Chondrocyte (in vitro differentiated cells): ENCODE results near the gene CALN1. TPM values are rescaled to one million over a fixed set of nuclear protein-coding genes. Genes with fewer than 3 reads are reported as not detected.
"Not testable (repeated sequence)": the region's sequence is repeated elsewhere in the genome, so short reads cannot be mapped to it uniquely, and the experiment has no call there.

Experiments
- DNase-seq: peaks from one replicate; pipeline ENCODE4 v3.0.0; 2021; ENCODE audit warnings: mixed read lengths, low spot score
- H3K27ac Mint-ChIP-seq: one replicate; pipeline ENCODE4 v1.8.0; 2021; ENCODE audit warnings: mild to moderate bottlenecking, moderate library complexity, mixed read lengths; ENCODE audit not compliant: unreplicated experiment
- H3K27me3 Mint-ChIP-seq: 2 replicates; pipeline ENCODE4 v1.8.0; 2021; ENCODE audit warnings: low read depth, mixed read lengths
- H3K36me3 Mint-ChIP-seq: 2 replicates; pipeline ENCODE4 v1.8.0; 2021; ENCODE audit warnings: low read depth, mixed read lengths
- H3K4me1 Mint-ChIP-seq: 2 replicates; pipeline ENCODE4 v1.8.0; 2021; ENCODE audit warnings: low read depth, mild to moderate bottlenecking, mixed read lengths
- H3K4me3 Mint-ChIP-seq: one replicate; pipeline ENCODE4 v1.8.0; 2021; ENCODE audit warnings: mild to moderate bottlenecking, moderate library complexity, mixed read lengths; ENCODE audit not compliant: unreplicated experiment
- H3K9me3 Mint-ChIP-seq: 2 replicates; pipeline ENCODE4 v1.8.0; 2021; ENCODE audit warnings: low read depth, mixed read lengths
- total RNA-seq: library from RNA; stranded (reverse); gene quantifications from 3 replicates; pipeline ENCODE4 v1.2.1, GENCODE V29; 2021
- TF ChIP-seq, protein P1 (sequence below): fragments of 200-600 bp; sonication (generic); IDR thresholded peaks from 2 replicates; pipeline ENCODE4 v1.5.0; 2021; ENCODE audit warnings: antibody characterized with exemption, mild to moderate bottlenecking, moderate library complexity

The CALN1 gene
- total RNA-seq, 1 donor from 2014 or later = not detected

DNA sequence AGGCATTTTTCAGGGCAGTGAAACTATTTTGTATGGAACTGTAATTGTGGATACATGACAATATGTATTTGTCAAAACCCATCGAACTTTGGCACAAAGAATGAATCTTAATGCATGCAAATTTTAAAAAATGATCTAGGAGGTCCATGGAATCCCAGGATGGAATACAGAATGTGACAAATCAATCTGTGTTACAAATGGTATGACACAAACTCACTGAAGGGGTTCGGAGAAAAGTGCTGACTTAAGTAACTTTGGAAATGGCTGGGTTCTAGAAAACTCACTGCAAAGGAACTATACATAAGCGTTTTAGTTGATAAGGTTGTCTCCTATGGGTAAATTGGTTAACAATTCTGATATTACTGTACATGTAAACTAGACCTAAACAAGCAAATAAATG is 26.0 kb downstream of the CALN1 start:
- H3K36me3 Mint-ChIP-seq = no peaks in the 10 kb centered on the region
- TF ChIP-seq, protein P1, sequence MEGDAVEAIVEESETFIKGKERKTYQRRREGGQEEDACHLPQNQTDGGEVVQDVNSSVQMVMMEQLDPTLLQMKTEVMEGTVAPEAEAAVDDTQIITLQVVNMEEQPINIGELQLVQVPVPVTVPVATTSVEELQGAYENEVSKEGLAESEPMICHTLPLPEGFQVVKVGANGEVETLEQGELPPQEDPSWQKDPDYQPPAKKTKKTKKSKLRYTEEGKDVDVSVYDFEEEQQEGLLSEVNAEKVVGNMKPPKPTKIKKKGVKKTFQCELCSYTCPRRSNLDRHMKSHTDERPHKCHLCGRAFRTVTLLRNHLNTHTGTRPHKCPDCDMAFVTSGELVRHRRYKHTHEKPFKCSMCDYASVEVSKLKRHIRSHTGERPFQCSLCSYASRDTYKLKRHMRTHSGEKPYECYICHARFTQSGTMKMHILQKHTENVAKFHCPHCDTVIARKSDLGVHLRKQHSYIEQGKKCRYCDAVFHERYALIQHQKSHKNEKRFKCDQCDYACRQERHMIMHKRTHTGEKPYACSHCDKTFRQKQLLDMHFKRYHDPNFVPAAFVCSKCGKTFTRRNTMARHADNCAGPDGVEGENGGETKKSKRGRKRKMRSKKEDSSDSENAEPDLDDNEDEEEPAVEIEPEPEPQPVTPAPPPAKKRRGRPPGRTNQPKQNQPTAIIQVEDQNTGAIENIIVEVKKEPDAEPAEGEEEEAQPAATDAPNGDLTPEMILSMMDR = no peak
- peaks cover 10% of the 10 kb centered on the region for H3K9me3 Mint-ChIP-seq
- H3K27ac Mint-ChIP-seq = no peak overlapping the region
- H3K4me1 Mint-ChIP-seq = no peaks in the 10 kb centered on the region
- H3K27me3 Mint-ChIP-seq = peaks cover 14% of the 10 kb centered on the region
- no peak for DNase-seq
- no peak overlapping the region for H3K4me3 Mint-ChIP-seq

DNA sequence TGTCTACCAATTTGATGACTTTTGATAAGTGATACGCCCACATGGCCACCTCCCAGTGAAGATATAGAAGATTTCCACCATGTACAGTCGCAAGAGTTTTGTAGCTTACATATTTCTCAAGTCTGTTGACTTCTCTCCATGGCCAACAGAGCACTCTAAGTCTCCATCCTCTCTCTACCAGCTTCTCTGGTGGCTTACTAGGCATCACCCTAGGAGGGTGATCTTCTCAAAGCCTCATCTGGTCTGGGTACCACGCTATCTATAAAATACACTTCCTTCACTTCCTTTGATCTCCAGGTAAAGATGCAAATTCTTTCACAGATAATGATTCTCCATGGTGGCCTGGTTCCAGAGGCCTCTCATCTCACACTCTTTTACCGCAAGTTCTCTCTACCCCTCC is 49.9 kb downstream of the CALN1 start:
- Mint-ChIP-seq H3K4me1 (no peaks in the 10 kb centered on the region), H3K27ac (no peak overlapping the region), H3K4me3 (no peak overlapping the region), H3K9me3 (no peaks in the 10 kb centered on the region), H3K36me3 (no peaks in the 10 kb centered on the region), H3K27me3 (no peaks in the 10 kb centered on the region)
- TF ChIP-seq, protein P1 = no peak
- no peak for DNase-seq

DNA sequence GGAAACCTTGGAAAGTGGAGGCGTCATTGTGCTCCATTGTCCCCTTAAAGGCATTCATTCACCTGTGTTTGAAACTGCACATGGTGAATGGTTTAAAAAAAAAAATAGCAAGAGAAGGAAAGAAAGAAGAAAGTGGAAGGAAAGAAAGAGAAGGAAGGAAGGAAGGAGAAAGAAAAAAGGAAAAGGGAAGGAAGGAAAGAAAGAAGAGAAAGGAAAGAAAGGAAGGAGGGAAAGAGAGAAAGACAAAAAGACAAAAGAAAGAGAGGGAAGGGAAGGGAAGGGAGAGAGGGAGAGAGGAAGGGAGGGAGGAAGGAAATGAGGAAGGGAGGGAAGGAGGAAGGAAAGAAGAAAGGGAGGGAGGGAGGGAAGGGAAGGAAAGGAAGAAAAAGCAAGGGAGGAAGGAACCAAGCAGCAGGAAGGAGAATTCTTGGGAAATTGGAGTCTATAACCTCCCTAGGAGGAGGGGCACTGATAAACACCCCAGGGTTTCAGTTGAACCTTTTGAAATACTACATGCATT is 66.9 kb downstream of the CALN1 start:
- no peak overlapping the region for H3K27ac Mint-ChIP-seq
- H3K27me3 Mint-ChIP-seq = peaks cover 34% of the 10 kb centered on the region
- H3K36me3 Mint-ChIP-seq = no peaks in the 10 kb centered on the region

DNA sequence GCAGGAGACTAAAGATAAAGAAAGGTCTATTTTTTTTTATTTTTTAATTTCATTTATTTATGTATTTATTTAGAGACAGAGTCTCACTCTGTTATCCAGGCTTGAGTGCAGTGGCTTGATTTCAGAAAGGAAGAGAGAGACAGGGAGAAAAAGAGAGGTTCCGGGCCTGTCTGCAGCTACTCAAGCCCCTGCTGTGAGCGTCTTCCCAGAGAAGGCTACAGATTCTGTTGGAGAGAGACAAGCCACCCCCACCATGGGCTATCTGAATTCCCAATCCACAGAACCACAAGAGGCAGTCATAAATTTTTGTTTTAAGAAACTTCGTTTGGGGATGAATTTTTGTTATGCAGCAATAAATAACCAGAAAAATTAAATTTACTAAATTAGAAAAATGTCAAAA is 68.1 kb downstream of the CALN1 start:
- no peak for DNase-seq
- Mint-ChIP-seq H3K4me3 (no peak overlapping the region), H3K36me3 (no peaks in the 10 kb centered on the region), H3K27me3 (peaks cover 43% of the 10 kb centered on the region), H3K4me1 (no peaks in the 10 kb centered on the region), H3K9me3 (peaks cover 4% of the 10 kb centered on the region), H3K27ac (no peak overlapping the region)
- TF ChIP-seq, protein P1 = no peak

More for the DNA sequence above, 66.9 kb downstream of the CALN1 start:
- H3K4me1 Mint-ChIP-seq = no peaks in the 10 kb centered on the region
- no peaks in the 10 kb centered on the region for H3K9me3 Mint-ChIP-seq
- TF ChIP-seq, protein P1 = no peak
- DNase-seq = no peak
- H3K4me3 Mint-ChIP-seq = no peak overlapping the region

DNA sequence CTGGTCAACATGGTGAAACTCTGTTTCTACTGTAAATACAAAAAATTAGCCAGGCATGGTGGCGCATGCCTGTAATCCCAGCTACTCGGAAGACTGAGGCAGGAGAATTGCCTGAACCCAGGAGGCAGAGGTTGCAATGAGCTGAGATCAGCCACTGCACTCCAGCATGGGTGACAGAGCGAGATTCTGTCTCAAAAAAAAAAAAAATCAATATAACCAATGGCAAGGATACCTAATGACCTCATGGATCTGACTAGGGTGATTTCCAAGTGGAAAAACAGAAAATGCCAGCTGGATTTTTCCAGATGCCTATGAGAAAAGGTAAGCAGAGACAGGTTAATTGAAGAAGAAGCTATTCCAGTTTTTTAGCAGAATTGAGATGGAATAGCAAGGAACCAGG is 68.8 kb downstream of the CALN1 start:
- peaks cover 49% of the 10 kb centered on the region for H3K27me3 Mint-ChIP-seq
- not testable (repeated sequence) for H3K9me3 Mint-ChIP-seq, H3K27ac Mint-ChIP-seq, H3K4me3 Mint-ChIP-seq, DNase-seq, H3K36me3 Mint-ChIP-seq, H3K4me1 Mint-ChIP-seq
